GM12878 (cell line): ENCODE measurements around the gene ATP5F1B. TPM values are rescaled to one million over a fixed set of nuclear protein-coding genes. Genes with fewer than 3 reads are reported as not detected.

Source experiments
- CREM ChIP-seq: IDR thresholded peaks from 2 replicates; pipeline ENCODE4 v1.6.1; 2014; ENCODE audit warnings: antibody characterized with exemption, low read depth
- EGR1 ChIP-seq, 2 experiments: IDR thresholded peaks; 1 replicate in 1 of 2; 2 replicates in 1 of 2; pipeline ENCODE4 v1.6.1; 2011 to 2012; ENCODE audit warnings: low read depth in 2 of 2, low read length in 2 of 2, borderline replicate concordance in 1 of 2, mild to moderate bottlenecking in 1 of 2, moderate library complexity in 1 of 2
- EP300 ChIP-seq, 2 experiments: fragments of 150-350 bp in 1 of 2; IDR thresholded peaks; 2 replicates each; pipeline ENCODE4 v1.6.1; 2011 to 2012; ENCODE audit warnings: low read depth in 2 of 2, low read length in 2 of 2, borderline replicate concordance in 1 of 2, improper control_type of control experiment in 1 of 2, inconsistent platforms in 1 of 2; ENCODE audit not compliant: control insufficient read depth in 1 of 2
- ETV6 ChIP-seq, 2 experiments: fragments of 450-650 bp in 1 of 2; IDR thresholded peaks in 1 of 2; conservative IDR thresholded peaks in 1 of 2; 2 replicates each; pipeline ENCODE4 v1.6.1; 2014; ENCODE audit warnings: antibody characterized with exemption in 1 of 2, borderline replicate concordance in 1 of 2, low read depth in 1 of 2, mild to moderate bottlenecking in 1 of 2, moderate library complexity in 1 of 2
- FOS ChIP-seq: IDR thresholded peaks from 3 replicates; pipeline ENCODE4 v1.6.1; 2011; ENCODE audit warnings: borderline replicate concordance; ENCODE audit not compliant: insufficient read length; ENCODE audit errors: extremely low read depth
- GABPA ChIP-seq: IDR thresholded peaks from 2 replicates; pipeline ENCODE4 v1.6.1; 2014; ENCODE audit warnings: antibody characterized with exemption, low read depth, mild to moderate bottlenecking, inconsistent platforms
- KLF5 ChIP-seq: fragments of 450-650 bp; IDR thresholded peaks from 2 replicates; pipeline ENCODE4 v1.6.1; 2014; ENCODE audit warnings: mild to moderate bottlenecking; ENCODE audit not compliant: partially characterized antibody
- LARP7 ChIP-seq: fragments of 450-650 bp; IDR thresholded peaks from 2 replicates; pipeline ENCODE4 v1.6.1; 2017; ENCODE audit warnings: mild to moderate bottlenecking
- NFYA ChIP-seq: IDR thresholded peaks from 2 replicates; pipeline ENCODE4 v1.6.1; 2011; ENCODE audit warnings: low read depth, mild to moderate bottlenecking, low read length, improper control_type of control experiment, borderline replicate concordance
- NR2C1 ChIP-seq: fragments of 450-650 bp; IDR thresholded peaks from 2 replicates; pipeline ENCODE4 v1.6.1; 2017; ENCODE audit warnings: antibody characterized with exemption, mild to moderate bottlenecking, moderate library complexity
- NR2C2 ChIP-seq: IDR thresholded peaks from 2 replicates; pipeline ENCODE4 v1.6.1; 2011; ENCODE audit warnings: borderline replicate concordance, low read depth; ENCODE audit not compliant: control insufficient read depth, insufficient read length
- NRF1 ChIP-seq: conservative IDR thresholded peaks from 2 replicates; pipeline ENCODE4 v1.6.1; 2011; ENCODE audit warnings: mild to moderate bottlenecking, low read depth, low read length, improper control_type of control experiment
- PAX5 ChIP-seq: IDR thresholded peaks from 2 replicates; pipeline ENCODE4 v1.6.1; 2011; ENCODE audit warnings: low read depth, low read length, borderline replicate concordance
- POU2F2 ChIP-seq: IDR thresholded peaks from 3 replicates; pipeline ENCODE4 v1.6.1; 2011; ENCODE audit warnings: low read depth, mild to moderate bottlenecking, low read length, borderline replicate concordance
- SMAD5 ChIP-seq: IDR thresholded peaks from 2 replicates; pipeline ENCODE4 v1.6.1; 2016; ENCODE audit warnings: antibody characterized with exemption, low read depth
- STAT3 ChIP-seq: IDR thresholded peaks from 2 replicates; pipeline ENCODE4 v1.6.1; 2011; ENCODE audit warnings: low read depth, low read length, improper control_type of control experiment
- ZSCAN29 ChIP-seq: fragments of 450-650 bp; IDR thresholded peaks from 2 replicates; pipeline ENCODE4 v1.6.1; 2017; ENCODE audit warnings: mild to moderate bottlenecking, moderate library complexity
- polyA plus RNA-seq, 11 experiments: library from polyadenylated mRNA; depleted of rRNA in 4 of 11; unstranded in 6 of 11; stranded (reverse) in 5 of 11; fragments of >200 nt; fragmentation: Nextera tagmentation in 4 of 11; fragmentation: Illumina TruSeq in 1 of 11; extraction: Ambion mirVana in 4 of 11; extraction: Trizol in 1 of 11; gene quantifications; 1 replicate in 1 of 11; 2 replicates in 10 of 11; pipeline versions ENCODE4 v1.2.1 to v1.2.3, GENCODE V29; 2011 to 2016; ENCODE audit warnings: inconsistent platforms in 2 of 11, missing spikeins in 2 of 11, low read depth in 1 of 11
- total RNA-seq, 4 experiments: library from RNA; depleted of rRNA in 3 of 4; stranded (reverse); fragments of >200 nt in 3 of 4; fragmentation: Illumina TruSeq in 1 of 4; extraction: Trizol in 1 of 4; gene quantifications; 2 replicates each; pipeline versions ENCODE4 v1.2.1 to v1.2.3, GENCODE V29; 2013 to 2021
- TF ChIP-seq, protein P1 (sequence below): fragments of 450-650 bp; IDR thresholded peaks from 2 replicates; pipeline ENCODE4 v1.6.1; 2018; ENCODE audit warnings: mild to moderate bottlenecking, low read depth, moderate library complexity; ENCODE audit not compliant: partially characterized antibody
- TF ChIP-seq, protein P2 (sequence below): fragments of 450-650 bp; IDR thresholded peaks from 2 replicates; pipeline ENCODE4 v1.6.1; 2014; ENCODE audit warnings: mild to moderate bottlenecking
- TF ChIP-seq, protein P3 (sequence below): IDR thresholded peaks from 2 replicates; pipeline ENCODE4 v1.6.1; 2011; ENCODE audit warnings: borderline replicate concordance, low read depth, mild to moderate bottlenecking, moderate library complexity, low read length; ENCODE audit not compliant: insufficient read depth, poor library complexity, severe bottlenecking
- TF ChIP-seq, protein P4 (sequence below): fragments of 450-650 bp; IDR thresholded peaks from 2 replicates; pipeline ENCODE4 v1.6.1; 2017; ENCODE audit warnings: mild to moderate bottlenecking, low read depth, inconsistent platforms; ENCODE audit not compliant: poor library complexity, severe bottlenecking

Gene ATP5F1B
- total and polyA plus RNA-seq, 10 of the 15 experiments (the other 5 are each of a cell fraction or from before 2014, with no cell fraction given), result 671 to 1,908 (median 1,031) TPM

DNA sequence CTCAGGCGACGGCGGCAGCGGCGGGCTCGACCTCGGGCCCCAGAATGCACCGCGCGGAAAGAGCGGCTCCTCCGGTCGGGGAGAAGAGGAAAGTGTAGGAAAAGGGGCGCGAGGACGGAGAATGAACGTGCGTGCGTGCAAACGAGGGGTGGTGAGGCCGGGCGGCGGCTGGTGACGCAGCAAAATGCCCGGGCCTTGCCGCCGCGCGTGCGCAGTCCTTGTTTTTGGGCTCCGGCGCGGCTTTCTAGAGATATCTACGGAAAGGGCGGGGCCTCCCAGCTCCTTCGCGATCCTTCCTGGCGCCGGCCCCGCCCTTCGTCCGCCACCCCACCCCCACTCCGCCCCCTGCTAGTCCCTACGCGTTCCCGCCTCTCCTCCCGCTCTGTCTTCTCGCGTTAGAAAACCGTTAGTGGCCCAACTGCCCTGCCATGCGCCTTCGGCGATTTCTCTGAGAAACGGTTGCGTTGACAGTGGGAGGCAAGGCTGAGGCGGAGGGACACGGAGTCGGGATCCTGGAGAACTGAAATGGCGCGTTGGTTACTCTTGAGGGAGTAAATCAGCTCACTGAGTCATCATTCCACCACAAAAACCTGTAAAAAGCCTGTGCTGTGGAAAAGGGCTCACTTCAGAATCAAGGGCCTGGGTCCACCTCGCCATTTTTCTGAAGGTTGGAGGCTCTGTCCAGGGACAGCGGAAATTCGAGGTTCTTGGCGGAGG lies 42.5 kb upstream of the ATP5F1B start, which contains the start of gene PTGES3 (continued):
- TF ChIP-seq KLF5 (peak; percentile 82), NR2C2 (no peak), NFYA (no peak), ETV6 (conservative IDR thresholded peaks at IDR 0.05 in 1 of 2, IDR thresholded peaks at IDR 0.05 in 1 of 2; ENCODE audit: borderline replicate concordance in 1 of 2, low read depth in 1 of 2) (no peak), SMAD5 (peak; percentile 90), EGR1 (IDR thresholded peaks at IDR 0.05; ENCODE audit: borderline replicate concordance in 1 of 2, low read depth in 2 of 2, low read length in 2 of 2) (peak in 1 of 2 experiments; percentile 74; a peak in 1 of 3 replicates), EP300 (IDR thresholded peaks at IDR 0.05; ENCODE audit: borderline replicate concordance in 1 of 2, control insufficient read depth in 1 of 2, low read depth in 2 of 2, low read length in 2 of 2) (peak in 1 of 2 experiments; percentile 47; a peak in 2 of 4 replicates), FOS (no peak), PAX5 (0 out of 2 replicates have a peak, but pooled peaks have one; percentile 11), ZSCAN29 (peak; percentile 30; the same call in 1 of the 2 replicates), NRF1 (peak; percentile 45; the same call in 1 of the 2 replicates), POU2F2 (peak; percentile 82; the same call in 2 of the 3 replicates), GABPA (peak; percentile 40; the same call in 1 of the 2 replicates), STAT3 (no peak), CREM (peak; percentile 96), NR2C1 (no peak), LARP7 (no peak)
- TF ChIP-seq, protein P1, sequence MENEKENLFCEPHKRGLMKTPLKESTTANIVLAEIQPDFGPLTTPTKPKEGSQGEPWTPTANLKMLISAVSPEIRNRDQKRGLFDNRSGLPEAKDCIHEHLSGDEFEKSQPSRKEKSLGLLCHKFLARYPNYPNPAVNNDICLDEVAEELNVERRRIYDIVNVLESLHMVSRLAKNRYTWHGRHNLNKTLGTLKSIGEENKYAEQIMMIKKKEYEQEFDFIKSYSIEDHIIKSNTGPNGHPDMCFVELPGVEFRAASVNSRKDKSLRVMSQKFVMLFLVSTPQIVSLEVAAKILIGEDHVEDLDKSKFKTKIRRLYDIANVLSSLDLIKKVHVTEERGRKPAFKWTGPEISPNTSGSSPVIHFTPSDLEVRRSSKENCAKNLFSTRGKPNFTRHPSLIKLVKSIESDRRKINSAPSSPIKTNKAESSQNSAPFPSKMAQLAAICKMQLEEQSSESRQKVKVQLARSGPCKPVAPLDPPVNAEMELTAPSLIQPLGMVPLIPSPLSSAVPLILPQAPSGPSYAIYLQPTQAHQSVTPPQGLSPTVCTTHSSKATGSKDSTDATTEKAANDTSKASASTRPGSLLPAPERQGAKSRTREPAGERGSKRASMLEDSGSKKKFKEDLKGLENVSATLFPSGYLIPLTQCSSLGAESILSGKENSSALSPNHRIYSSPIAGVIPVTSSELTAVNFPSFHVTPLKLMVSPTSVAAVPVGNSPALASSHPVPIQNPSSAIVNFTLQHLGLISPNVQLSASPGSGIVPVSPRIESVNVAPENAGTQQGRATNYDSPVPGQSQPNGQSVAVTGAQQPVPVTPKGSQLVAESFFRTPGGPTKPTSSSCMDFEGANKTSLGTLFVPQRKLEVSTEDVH, result no peak
- TF ChIP-seq, protein P2, sequence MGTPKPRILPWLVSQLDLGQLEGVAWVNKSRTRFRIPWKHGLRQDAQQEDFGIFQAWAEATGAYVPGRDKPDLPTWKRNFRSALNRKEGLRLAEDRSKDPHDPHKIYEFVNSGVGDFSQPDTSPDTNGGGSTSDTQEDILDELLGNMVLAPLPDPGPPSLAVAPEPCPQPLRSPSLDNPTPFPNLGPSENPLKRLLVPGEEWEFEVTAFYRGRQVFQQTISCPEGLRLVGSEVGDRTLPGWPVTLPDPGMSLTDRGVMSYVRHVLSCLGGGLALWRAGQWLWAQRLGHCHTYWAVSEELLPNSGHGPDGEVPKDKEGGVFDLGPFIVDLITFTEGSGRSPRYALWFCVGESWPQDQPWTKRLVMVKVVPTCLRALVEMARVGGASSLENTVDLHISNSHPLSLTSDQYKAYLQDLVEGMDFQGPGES, result 0 out of 2 replicates have a peak, but pooled peaks have one; percentile 9
- TF ChIP-seq, protein P3, sequence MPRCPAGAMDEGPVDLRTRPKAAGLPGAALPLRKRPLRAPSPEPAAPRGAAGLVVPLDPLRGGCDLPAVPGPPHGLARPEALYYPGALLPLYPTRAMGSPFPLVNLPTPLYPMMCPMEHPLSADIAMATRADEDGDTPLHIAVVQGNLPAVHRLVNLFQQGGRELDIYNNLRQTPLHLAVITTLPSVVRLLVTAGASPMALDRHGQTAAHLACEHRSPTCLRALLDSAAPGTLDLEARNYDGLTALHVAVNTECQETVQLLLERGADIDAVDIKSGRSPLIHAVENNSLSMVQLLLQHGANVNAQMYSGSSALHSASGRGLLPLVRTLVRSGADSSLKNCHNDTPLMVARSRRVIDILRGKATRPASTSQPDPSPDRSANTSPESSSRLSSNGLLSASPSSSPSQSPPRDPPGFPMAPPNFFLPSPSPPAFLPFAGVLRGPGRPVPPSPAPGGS, result no peak
- TF ChIP-seq, protein P4, sequence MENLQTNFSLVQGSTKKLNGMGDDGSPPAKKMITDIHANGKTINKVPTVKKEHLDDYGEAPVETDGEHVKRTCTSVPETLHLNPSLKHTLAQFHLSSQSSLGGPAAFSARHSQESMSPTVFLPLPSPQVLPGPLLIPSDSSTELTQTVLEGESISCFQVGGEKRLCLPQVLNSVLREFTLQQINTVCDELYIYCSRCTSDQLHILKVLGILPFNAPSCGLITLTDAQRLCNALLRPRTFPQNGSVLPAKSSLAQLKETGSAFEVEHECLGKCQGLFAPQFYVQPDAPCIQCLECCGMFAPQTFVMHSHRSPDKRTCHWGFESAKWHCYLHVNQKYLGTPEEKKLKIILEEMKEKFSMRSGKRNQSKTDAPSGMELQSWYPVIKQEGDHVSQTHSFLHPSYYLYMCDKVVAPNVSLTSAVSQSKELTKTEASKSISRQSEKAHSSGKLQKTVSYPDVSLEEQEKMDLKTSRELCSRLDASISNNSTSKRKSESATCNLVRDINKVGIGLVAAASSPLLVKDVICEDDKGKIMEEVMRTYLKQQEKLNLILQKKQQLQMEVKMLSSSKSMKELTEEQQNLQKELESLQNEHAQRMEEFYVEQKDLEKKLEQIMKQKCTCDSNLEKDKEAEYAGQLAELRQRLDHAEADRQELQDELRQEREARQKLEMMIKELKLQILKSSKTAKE, result peak; percentile 65
